GM12878 (cell line): ENCODE results near the gene BCR. TPM values are rescaled to one million over a fixed set of nuclear protein-coding genes. Genes with fewer than 3 reads are reported as not detected.

Source experiments
- ATAC-seq: fragments of 200-7000 bp; cut with Tn5 transposase; 3 replicates; pipeline ENCODE4 v1.9.1; 2020; ENCODE audit warnings: mild to moderate bottlenecking, moderate library complexity
- BruUV-seq: library from RNA; stranded (reverse); fragments of 400-500 nt; replicated peaks from 2 replicates; lab custom pipeline; 2021; lab: Mats Ljungman, UMichigan
- CTCF ChIA-PET: fragments of 300-600 bp; sonication (Branson Sonifier 250); formaldehyde crosslinking; extraction: SDS; loops from one replicate; lab custom pipeline; 2021; ENCODE audit warnings: inconsistent platforms; lab: Yijun Ruan, JAX
- POLR2A ChIA-PET: fragments of 350-600 bp; formaldehyde crosslinking; extraction: SDS; loops from one replicate; lab custom pipeline; 2021; ENCODE audit warnings: inconsistent platforms; lab: Charles Lee
- RAD21 ChIA-PET: fragments of 300-600 bp; sonication (Branson Sonifier 250); formaldehyde crosslinking; loops from one replicate; lab custom pipeline; 2023; ENCODE audit warnings: antibody characterized with exemption; ENCODE audit not compliant: unreplicated experiment; lab: Charles Lee
- SMC1A ChIA-PET: fragments of 300-600 bp; sonication (Branson Sonifier 250); formaldehyde crosslinking; loops from one replicate; lab custom pipeline; 2023; ENCODE audit not compliant: unreplicated experiment, uncharacterized antibody; lab: Charles Lee
- DNase-seq: peaks from one replicate; pipeline ENCODE4 v3.0.0-alpha.2; 2011; ENCODE audit warnings: low read depth, low spot score
- FAIRE-seq: peaks from 3 replicates; lab custom pipeline; 2011; peaks lifted over from hg19 to GRCh38; lab: Jason Lieb, UNC
- H2AFZ ChIP-seq: 2 replicates; pipeline ENCODE4 v1.6.0; 2011; ENCODE audit warnings: low read depth, low read length, control low read depth; ENCODE audit not compliant: control insufficient read depth
- H3K27ac ChIP-seq: 2 replicates; pipeline ENCODE4 v1.5.1; 2011; ENCODE audit warnings: control low read depth; ENCODE audit not compliant: control insufficient read depth, insufficient read depth
- H3K27me3 ChIP-seq, 2 experiments: replicated peaks in 1 of 2; 2 replicates each; pipeline versions ENCODE4 v1.6.0 to v1.6.1; 2011; ENCODE audit warnings: low read length in 1 of 2; ENCODE audit not compliant: control insufficient read depth in 2 of 2, insufficient read depth in 2 of 2
- H3K36me3 ChIP-seq, 2 experiments: 2 replicates each; pipeline ENCODE4 v1.5.1; 2011; ENCODE audit warnings: low read length in 1 of 2; ENCODE audit not compliant: control insufficient read depth in 2 of 2, insufficient read depth in 2 of 2
- H3K4me1 ChIP-seq: 2 replicates; pipeline ENCODE4 v1.6.1; 2011; ENCODE audit warnings: mild to moderate bottlenecking, low read length, moderate library complexity, mixed read lengths; ENCODE audit not compliant: control insufficient read depth, insufficient read depth
- H3K4me2 ChIP-seq: 2 replicates; pipeline ENCODE4 v1.6.0; 2011; ENCODE audit warnings: control low read depth; ENCODE audit not compliant: control insufficient read depth, insufficient read depth
- H3K4me3 ChIP-seq: fragments of 200-600 bp; sonication (generic); 2 replicates; pipeline ENCODE4 v1.5.1; 2016
- H3K79me2 ChIP-seq: 2 replicates; pipeline ENCODE4 v1.6.0; 2011; ENCODE audit warnings: low read length; ENCODE audit not compliant: control insufficient read depth, insufficient read depth
- H3K9ac ChIP-seq: 2 replicates; pipeline ENCODE4 v1.8.0; 2011; ENCODE audit warnings: low read length, control low read depth, mixed read lengths; ENCODE audit not compliant: control insufficient read depth, insufficient read depth
- H3K9me3 ChIP-seq: replicated peaks from 3 replicates; pipeline ENCODE4 v1.5.1; 2011; ENCODE audit warnings: mild to moderate bottlenecking, low read length; ENCODE audit not compliant: control insufficient read depth, insufficient read depth
- H4K20me1 ChIP-seq: 2 replicates; pipeline ENCODE4 v1.6.0; 2011; ENCODE audit not compliant: control insufficient read depth, insufficient read depth
- ASH2L ChIP-seq: fragments of 300-600, 200-600 bp; sonication (generic); IDR thresholded peaks from 2 replicates; pipeline ENCODE4 v1.6.1; 2017; ENCODE audit warnings: low read depth, mild to moderate bottlenecking, borderline replicate concordance
- BACH1 ChIP-seq: fragments of 450-650 bp; IDR thresholded peaks from 2 replicates; pipeline ENCODE4 v1.6.1; 2017; ENCODE audit warnings: mild to moderate bottlenecking, borderline replicate concordance
- BMI1 ChIP-seq: fragments of 450-650 bp; IDR thresholded peaks from 2 replicates; pipeline ENCODE4 v1.6.1; 2016; ENCODE audit warnings: mild to moderate bottlenecking, moderate library complexity, borderline replicate concordance
- CBFB ChIP-seq: IDR thresholded peaks from 2 replicates; pipeline ENCODE4 v1.6.1; 2016; ENCODE audit warnings: antibody characterized with exemption, low read depth
- CHD1 ChIP-seq: IDR thresholded peaks from 2 replicates; pipeline ENCODE4 v1.6.1; 2012; ENCODE audit warnings: low read depth, low read length, improper control_type of control experiment
- FOS ChIP-seq: IDR thresholded peaks from 3 replicates; pipeline ENCODE4 v1.6.1; 2011; ENCODE audit warnings: borderline replicate concordance; ENCODE audit not compliant: insufficient read length; ENCODE audit errors: extremely low read depth
- HDAC2 ChIP-seq: fragments of 200-600 bp; sonication (generic); IDR thresholded peaks from 2 replicates; pipeline ENCODE4 v1.6.1; 2017
- HDGF ChIP-seq: fragments of 450-650 bp; IDR thresholded peaks from 2 replicates; pipeline ENCODE4 v1.6.1; 2016; ENCODE audit warnings: antibody characterized with exemption
- IKZF2 ChIP-seq, 2 experiments: fragments of 450-650 bp; IDR thresholded peaks; 2 replicates each; pipeline ENCODE4 v1.6.1; 2017; ENCODE audit warnings: mild to moderate bottlenecking in 2 of 2, moderate library complexity in 2 of 2
- LARP7 ChIP-seq: fragments of 450-650 bp; IDR thresholded peaks from 2 replicates; pipeline ENCODE4 v1.6.1; 2017; ENCODE audit warnings: mild to moderate bottlenecking
- POLR2A ChIP-seq: IDR thresholded peaks from 2 replicates; pipeline ENCODE4 v1.6.1; 2011; ENCODE audit warnings: low read depth, mild to moderate bottlenecking, low read length
- SUZ12 ChIP-seq: fragments of 200-600 bp; sonication (generic); IDR thresholded peaks from one replicate; pipeline ENCODE4 v1.6.1; 2018; ENCODE audit warnings: antibody characterized with exemption, mild to moderate bottlenecking; ENCODE audit not compliant: unreplicated experiment
- TCF12 ChIP-seq: IDR thresholded peaks from 2 replicates; pipeline ENCODE4 v1.6.1; 2011; ENCODE audit warnings: low read depth, mild to moderate bottlenecking, low read length
- ZNF622 ChIP-seq: fragments of 450-650 bp; IDR thresholded peaks from 2 replicates; pipeline ENCODE4 v1.6.1; 2017; ENCODE audit warnings: mild to moderate bottlenecking, inconsistent platforms
- ZSCAN29 ChIP-seq: fragments of 450-650 bp; IDR thresholded peaks from 2 replicates; pipeline ENCODE4 v1.6.1; 2017; ENCODE audit warnings: mild to moderate bottlenecking, moderate library complexity
- WGBS: methylation state at CpG from one replicate; pipeline ENCODE4 v1.1.6; 2016; ENCODE audit warnings: low lambda C conversion rate; ENCODE audit not compliant: insufficient replicate concordance, insufficient coverage; ENCODE audit errors: missing lambda C conversion rate; 5-methylcytosine and 5-hydroxymethylcytosine counted together
- in situ Hi-C: fragments of 300-500 bp; cut with MboI; formaldehyde crosslinking; loops from 9 replicates; pipeline ENCODE4 v1.14.3; 2018; ENCODE audit warnings: mixed read lengths
- intact Hi-C: fragments of 100-400 bp; cut with micrococcal nuclease; formaldehyde crosslinking; loops from one replicate; pipeline ENCODE4 v1.14.2; 2022; ENCODE audit not compliant: unreplicated experiment
- polyA plus RNA-seq, 11 experiments: library from polyadenylated mRNA; depleted of rRNA in 4 of 11; unstranded in 6 of 11; stranded (reverse) in 5 of 11; fragments of >200 nt; fragmentation: Nextera tagmentation in 4 of 11; fragmentation: Illumina TruSeq in 1 of 11; extraction: Ambion mirVana in 4 of 11; extraction: Trizol in 1 of 11; gene quantifications; 1 replicate in 1 of 11; 2 replicates in 10 of 11; pipeline versions ENCODE4 v1.2.1 to v1.2.3, GENCODE V29; 2011 to 2016; ENCODE audit warnings: inconsistent platforms in 2 of 11, missing spikeins in 2 of 11, low read depth in 1 of 11
- total RNA-seq, 4 experiments: library from RNA; depleted of rRNA in 3 of 4; stranded (reverse); fragments of >200 nt in 3 of 4; fragmentation: Illumina TruSeq in 1 of 4; extraction: Trizol in 1 of 4; gene quantifications; 2 replicates each; pipeline versions ENCODE4 v1.2.1 to v1.2.3, GENCODE V29; 2013 to 2021
- TF ChIP-seq, protein P1 (sequence below): fragments of 150-350 bp; IDR thresholded peaks from 2 replicates; pipeline ENCODE4 v1.6.1; 2016; ENCODE audit warnings: low read depth, low read length
- TF ChIP-seq, protein P2 (sequence below): fragments of 450-650 bp; IDR thresholded peaks from 2 replicates; pipeline ENCODE4 v1.6.1; 2018; ENCODE audit warnings: mild to moderate bottlenecking, low read depth, moderate library complexity; ENCODE audit not compliant: partially characterized antibody
- TF ChIP-seq, protein P3 (sequence below): IDR thresholded peaks from 2 replicates; pipeline ENCODE4 v1.6.1; 2012; ENCODE audit warnings: low read length, inconsistent platforms

Gene BCR
- total and polyA plus RNA-seq, 10 of the 15 experiments (the other 5 are each of a cell fraction or from before 2014, with no cell fraction given): 1.7 to 64.7 (median 18.4) TPM

DNA sequence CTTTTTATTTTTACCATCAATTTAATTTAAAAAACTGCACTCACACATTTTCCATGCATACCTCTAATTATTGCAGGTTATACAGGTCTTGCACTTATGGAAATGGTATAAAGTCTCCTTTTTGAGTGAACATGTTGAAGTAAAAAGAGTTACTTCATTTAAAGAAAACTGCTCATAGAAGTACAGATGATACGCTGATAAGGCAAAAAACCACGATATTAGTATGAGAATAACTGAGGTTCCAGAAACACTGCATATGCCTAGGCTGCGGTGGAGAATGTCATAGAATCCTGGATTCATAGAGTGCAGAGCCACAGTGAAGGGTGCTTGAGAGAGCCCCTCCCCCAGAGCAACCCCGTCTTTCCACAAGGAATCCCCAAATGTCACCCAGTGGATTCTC lies 175.8 kb downstream of the BCR start (continued):
- TF ChIP-seq, protein P1, sequence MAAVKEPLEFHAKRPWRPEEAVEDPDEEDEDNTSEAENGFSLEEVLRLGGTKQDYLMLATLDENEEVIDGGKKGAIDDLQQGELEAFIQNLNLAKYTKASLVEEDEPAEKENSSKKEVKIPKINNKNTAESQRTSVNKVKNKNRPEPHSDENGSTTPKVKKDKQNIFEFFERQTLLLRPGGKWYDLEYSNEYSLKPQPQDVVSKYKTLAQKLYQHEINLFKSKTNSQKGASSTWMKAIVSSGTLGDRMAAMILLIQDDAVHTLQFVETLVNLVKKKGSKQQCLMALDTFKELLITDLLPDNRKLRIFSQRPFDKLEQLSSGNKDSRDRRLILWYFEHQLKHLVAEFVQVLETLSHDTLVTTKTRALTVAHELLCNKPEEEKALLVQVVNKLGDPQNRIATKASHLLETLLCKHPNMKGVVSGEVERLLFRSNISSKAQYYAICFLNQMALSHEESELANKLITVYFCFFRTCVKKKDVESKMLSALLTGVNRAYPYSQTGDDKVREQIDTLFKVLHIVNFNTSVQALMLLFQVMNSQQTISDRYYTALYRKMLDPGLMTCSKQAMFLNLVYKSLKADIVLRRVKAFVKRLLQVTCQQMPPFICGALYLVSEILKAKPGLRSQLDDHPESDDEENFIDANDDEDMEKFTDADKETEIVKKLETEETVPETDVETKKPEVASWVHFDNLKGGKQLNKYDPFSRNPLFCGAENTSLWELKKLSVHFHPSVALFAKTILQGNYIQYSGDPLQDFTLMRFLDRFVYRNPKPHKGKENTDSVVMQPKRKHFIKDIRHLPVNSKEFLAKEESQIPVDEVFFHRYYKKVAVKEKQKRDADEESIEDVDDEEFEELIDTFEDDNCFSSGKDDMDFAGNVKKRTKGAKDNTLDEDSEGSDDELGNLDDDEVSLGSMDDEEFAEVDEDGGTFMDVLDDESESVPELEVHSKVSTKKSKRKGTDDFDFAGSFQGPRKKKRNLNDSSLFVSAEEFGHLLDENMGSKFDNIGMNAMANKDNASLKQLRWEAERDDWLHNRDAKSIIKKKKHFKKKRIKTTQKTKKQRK: no peak
- TF ChIP-seq IKZF2 (IDR thresholded peaks at IDR 0.05) (no peak), LARP7 (no peak), ZNF622 (no peak), TCF12 (no peak)
- TF ChIP-seq, protein P2, sequence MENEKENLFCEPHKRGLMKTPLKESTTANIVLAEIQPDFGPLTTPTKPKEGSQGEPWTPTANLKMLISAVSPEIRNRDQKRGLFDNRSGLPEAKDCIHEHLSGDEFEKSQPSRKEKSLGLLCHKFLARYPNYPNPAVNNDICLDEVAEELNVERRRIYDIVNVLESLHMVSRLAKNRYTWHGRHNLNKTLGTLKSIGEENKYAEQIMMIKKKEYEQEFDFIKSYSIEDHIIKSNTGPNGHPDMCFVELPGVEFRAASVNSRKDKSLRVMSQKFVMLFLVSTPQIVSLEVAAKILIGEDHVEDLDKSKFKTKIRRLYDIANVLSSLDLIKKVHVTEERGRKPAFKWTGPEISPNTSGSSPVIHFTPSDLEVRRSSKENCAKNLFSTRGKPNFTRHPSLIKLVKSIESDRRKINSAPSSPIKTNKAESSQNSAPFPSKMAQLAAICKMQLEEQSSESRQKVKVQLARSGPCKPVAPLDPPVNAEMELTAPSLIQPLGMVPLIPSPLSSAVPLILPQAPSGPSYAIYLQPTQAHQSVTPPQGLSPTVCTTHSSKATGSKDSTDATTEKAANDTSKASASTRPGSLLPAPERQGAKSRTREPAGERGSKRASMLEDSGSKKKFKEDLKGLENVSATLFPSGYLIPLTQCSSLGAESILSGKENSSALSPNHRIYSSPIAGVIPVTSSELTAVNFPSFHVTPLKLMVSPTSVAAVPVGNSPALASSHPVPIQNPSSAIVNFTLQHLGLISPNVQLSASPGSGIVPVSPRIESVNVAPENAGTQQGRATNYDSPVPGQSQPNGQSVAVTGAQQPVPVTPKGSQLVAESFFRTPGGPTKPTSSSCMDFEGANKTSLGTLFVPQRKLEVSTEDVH: no peak

DNA sequence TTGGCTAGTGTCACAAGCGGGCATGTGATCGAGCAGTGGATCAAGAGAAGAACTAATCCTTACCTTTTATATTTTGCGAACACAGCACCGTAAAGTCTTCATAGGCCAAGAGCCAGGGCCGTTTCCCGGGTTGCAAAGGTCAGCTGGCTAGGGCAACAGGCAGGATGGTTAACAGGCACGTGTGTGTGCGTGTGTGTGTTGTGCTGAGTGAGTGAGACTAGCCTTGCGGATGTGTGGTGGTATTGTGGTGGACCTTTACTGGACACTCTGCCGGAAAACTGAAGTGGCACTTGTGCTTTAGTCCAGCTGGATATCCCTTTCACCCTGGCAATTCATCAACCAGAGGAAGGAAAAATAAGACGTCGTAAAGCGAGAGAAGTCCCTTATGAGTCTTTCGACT lies 176.7 kb downstream of the BCR start:
- H3K4me1 ChIP-seq: no peaks in the 10 kb centered on the region
- POLR2A ChIA-PET: no interaction called here
- no peak overlapping the region for H2AFZ ChIP-seq
- SMC1A ChIA-PET: no interaction called here
- no peak overlapping the region for H3K27ac ChIP-seq
- H3K36me3 ChIP-seq: no peaks in the 10 kb centered on the region
- no peak overlapping the region for H3K4me2 ChIP-seq
- peaks cover 0 to 4% of the 10 kb centered on the region in 2 experiments for H3K27me3 ChIP-seq
- BruUV-seq: no TSS peak
- no peak overlapping the region for H3K4me3 ChIP-seq
- WGBS: 53% methylated on average over 14 of the region's 14 CpGs
- in situ Hi-C loops: no loop called here
- FAIRE-seq: no peak
- RAD21 ChIA-PET: no interaction called here
- H3K9me3 ChIP-seq: no peaks in the 10 kb centered on the region
- TF ChIP-seq HDGF (no peak), BACH1 (no peak), ASH2L (no peak), CHD1 (no peak), POLR2A (no peak), BMI1 (no peak), LARP7 (no peak), HDAC2 (no peak), SUZ12 (no peak), FOS (no peak), ZSCAN29 (no peak), CBFB (no peak)
- TF ChIP-seq, protein P3, sequence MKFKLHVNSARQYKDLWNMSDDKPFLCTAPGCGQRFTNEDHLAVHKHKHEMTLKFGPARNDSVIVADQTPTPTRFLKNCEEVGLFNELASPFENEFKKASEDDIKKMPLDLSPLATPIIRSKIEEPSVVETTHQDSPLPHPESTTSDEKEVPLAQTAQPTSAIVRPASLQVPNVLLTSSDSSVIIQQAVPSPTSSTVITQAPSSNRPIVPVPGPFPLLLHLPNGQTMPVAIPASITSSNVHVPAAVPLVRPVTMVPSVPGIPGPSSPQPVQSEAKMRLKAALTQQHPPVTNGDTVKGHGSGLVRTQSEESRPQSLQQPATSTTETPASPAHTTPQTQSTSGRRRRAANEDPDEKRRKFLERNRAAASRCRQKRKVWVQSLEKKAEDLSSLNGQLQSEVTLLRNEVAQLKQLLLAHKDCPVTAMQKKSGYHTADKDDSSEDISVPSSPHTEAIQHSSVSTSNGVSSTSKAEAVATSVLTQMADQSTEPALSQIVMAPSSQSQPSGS: no peak
- DNase-seq: no peak
- no peaks in the 10 kb centered on the region for H3K79me2 ChIP-seq
- intact Hi-C loops: no loop called here
- CTCF ChIA-PET: no interaction called here
- ATAC-seq: no peak
- no peaks in the 10 kb centered on the region for H4K20me1 ChIP-seq
- H3K9ac ChIP-seq: no peak overlapping the region
